Measurements from ENCODE around the gene PDCD10.

GRCh38 chr3:167783781-167784180 is 49.1 kb upstream of the PDCD10 start:
- TF ChIP-seq CTCF (IDR thresholded peaks at IDR 0.05; ENCODE audit: low read depth, low read length) (no peak), EZH2phosphoT487 (IDR thresholded peaks at IDR 0.05; ENCODE audit: low read depth) (no peak)
